AG10803 (cell line): ENCODE data around the gene ADGB.
A peak's percentile ranks its signal among the peaks of the same experiment; 100 is the strongest.

Experiments used
- DNase-seq: peaks from one replicate; pipeline ENCODE4 v3.0.0; 2010; ENCODE audit warnings: low read depth
- H3K4me3 ChIP-seq: 2 replicates; pipeline ENCODE4 v1.5.1; 2011; ENCODE audit warnings: mild to moderate bottlenecking, low read length, control low read depth
- TF ChIP-seq, protein P1 (sequence below): conservative IDR thresholded peaks from 2 replicates; pipeline ENCODE4 v1.5.1; 2011; ENCODE audit warnings: mild to moderate bottlenecking, low read length, control low read depth, inconsistent platforms

ADGB gene

DNA sequence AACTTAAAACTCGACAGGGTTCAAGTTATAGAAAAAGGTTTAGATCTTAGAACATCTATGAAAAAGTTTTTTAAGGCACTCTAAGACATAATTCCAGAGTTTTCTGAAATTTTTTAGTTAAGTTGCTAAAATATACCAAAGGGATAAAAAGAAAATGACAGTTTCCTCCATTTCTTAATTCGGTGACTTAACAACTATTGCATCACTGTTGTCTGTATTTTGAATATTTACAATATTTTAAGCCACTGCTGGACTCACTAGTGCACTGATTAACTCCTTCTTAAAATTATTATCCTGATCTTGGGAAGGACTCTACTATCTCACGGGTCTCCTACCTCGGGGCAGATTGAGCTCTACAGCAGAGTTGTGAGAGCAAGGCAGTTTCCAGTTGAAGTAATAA lies 91.0 kb downstream of the ADGB start:
- no peak overlapping the region for H3K4me3 ChIP-seq
- TF ChIP-seq, protein P1, sequence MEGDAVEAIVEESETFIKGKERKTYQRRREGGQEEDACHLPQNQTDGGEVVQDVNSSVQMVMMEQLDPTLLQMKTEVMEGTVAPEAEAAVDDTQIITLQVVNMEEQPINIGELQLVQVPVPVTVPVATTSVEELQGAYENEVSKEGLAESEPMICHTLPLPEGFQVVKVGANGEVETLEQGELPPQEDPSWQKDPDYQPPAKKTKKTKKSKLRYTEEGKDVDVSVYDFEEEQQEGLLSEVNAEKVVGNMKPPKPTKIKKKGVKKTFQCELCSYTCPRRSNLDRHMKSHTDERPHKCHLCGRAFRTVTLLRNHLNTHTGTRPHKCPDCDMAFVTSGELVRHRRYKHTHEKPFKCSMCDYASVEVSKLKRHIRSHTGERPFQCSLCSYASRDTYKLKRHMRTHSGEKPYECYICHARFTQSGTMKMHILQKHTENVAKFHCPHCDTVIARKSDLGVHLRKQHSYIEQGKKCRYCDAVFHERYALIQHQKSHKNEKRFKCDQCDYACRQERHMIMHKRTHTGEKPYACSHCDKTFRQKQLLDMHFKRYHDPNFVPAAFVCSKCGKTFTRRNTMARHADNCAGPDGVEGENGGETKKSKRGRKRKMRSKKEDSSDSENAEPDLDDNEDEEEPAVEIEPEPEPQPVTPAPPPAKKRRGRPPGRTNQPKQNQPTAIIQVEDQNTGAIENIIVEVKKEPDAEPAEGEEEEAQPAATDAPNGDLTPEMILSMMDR = no peak
- DNase-seq = no peak

DNA sequence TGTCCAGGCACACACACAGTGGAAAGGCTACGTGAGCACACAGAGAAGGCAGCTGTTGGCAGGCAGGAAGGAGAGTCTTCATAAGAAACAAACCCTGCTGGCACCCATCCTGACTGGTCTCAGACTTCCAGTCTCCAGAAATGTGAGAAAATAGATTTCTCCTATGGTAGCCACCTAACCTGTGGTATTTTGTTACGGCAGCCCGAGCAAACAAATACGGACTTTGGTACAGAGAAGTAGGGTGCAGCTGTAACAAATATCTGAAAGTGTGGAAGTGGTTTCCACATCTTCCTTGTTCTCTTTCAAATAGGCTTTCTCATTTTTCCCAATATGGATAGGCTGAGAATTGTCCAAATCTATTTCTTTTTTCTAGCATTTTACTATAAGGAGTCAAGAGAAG lies 94.6 kb downstream of the ADGB start:
- no peak for DNase-seq
- TF ChIP-seq, protein P1 = no peak
- no peak overlapping the region for H3K4me3 ChIP-seq

DNA sequence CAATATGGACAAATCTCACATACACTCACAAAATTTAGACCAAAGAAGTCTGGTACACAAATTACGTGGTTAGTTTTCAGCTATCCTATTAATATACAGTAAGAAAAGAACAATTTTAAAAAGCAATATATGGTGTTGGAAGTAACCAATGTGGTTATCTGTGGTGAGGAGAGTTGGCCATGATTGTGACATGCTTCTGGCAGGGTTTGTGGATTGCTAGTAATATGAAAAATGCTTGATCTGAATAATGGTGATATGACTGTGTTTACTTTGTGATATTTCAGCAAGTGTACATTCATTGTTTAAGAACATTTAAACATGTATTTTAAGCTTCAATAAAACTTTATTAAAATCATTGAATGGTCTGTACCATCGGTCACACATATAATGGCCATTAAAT lies 99.1 kb downstream of the ADGB start:
- TF ChIP-seq, protein P1 = no peak
- DNase-seq = peak; percentile 1
- H3K4me3 ChIP-seq = no peak overlapping the region

DNA sequence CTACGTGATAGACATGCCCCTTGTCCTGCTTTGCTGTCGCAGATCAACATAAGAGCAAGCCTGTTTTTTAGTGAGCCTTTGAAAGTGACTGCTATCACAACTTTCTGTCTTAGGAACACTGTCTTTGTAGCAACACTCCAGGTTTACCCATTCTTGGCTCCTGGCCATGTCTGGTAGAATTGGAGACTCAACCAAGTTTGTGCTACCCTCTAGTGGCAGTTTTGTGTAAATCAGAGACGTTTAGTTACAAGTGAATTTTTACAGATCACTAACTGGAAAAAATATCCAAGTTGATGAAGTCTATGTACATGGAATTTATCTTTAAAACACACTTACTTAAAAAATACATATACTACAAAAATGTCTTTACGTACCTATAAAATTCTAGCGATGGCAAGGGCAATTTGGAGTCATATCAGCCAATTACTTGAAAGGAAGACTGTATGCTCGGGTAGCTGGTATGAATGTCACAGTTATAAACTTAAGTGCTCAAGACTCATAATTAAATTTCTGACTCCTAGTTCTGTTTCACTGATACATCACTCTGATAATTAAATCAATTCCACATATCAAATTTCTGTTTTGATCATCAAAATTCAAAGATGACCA lies 101.4 kb downstream of the ADGB start:
- TF ChIP-seq, protein P1 = peak; percentile 78
- H3K4me3 ChIP-seq = no peak overlapping the region
- peak; percentile 82 for DNase-seq

DNA sequence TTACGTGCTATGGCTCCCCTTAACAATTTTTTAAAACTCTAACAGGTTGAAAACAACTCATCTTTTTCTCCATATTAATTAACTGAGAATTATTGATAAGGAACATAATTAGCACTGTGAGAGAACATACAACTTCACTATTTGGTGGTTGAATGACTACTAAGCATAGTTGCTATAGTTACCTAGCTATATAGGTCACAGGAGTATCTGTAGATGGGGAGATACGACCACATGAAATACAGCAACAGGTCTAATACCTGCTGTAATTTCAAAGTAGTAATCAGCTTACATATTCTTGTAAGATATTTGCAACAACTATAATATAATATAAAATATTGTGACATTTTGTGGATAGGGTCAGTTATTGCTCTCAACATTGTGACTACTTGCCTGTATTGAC lies 102.9 kb downstream of the ADGB start:
- no peak overlapping the region for H3K4me3 ChIP-seq
- TF ChIP-seq, protein P1 = no peak
- DNase-seq = no peak

DNA sequence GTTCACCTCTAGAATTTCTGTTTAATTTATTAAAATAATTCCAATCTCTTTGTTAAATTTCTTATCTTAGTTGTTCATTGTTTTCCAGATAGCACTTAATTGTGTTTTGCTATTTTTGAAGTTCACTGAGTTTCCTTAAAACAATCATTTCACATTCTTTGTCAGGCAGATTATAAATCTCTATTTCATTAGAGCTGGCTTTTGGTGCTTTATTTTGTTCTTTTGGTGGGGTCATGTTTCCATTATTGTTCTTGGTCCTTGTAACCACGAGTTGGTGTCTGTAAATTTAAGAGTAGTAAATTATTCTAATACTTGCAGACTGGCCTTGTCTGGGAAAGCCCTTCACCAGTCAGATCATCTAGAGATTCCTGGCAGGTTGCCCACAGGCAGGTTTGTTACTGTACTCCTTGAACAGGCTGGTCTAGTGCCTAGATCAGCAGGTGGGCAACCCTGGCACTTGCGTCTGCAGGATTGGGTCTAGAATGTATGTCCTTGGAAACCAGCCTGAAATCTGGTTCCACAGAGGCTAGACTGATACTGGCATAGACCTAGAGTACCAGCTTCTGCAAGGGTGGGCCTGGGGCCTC lies 110.4 kb downstream of the ADGB start:
- no peak overlapping the region for H3K4me3 ChIP-seq
- TF ChIP-seq, protein P1 = no peak
- no peak for DNase-seq

DNA sequence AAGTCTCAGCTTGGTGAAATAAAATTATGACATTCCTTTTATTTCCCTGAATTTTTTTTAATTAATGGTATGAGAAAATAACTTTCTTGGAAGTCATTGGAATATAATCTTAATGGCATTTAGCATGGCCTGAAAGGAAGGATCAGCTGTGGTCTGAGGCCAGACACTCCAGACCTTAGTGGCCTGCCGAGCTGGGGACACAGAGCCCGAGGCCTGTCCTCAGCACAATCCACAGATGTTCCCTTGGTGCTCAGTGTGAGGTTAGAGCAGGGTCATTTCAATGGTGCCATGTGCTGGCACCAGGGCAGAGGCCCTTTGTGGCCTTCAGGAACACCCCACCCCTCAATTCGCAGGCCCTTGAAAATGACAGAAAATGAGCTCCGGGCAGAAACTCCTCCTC lies 120.6 kb downstream of the ADGB start:
- TF ChIP-seq, protein P1 = no peak
- no peak overlapping the region for H3K4me3 ChIP-seq
- no peak for DNase-seq
